ENCODE measurements around the gene NXPE3.

- no peak for TF ChIP-seq EZH2 (IDR thresholded peaks at IDR 0.05; ENCODE audit: borderline replicate concordance, low read depth, low read length, poor library complexity, severe bottlenecking)
- no peak for TF ChIP-seq CTCF (conservative IDR thresholded peaks at IDR 0.05; ENCODE audit: low read depth, low read length)
Measured at GRCh38 chr3:101791778-101792177, 12.8 kb downstream of the NXPE3 start.

Data from A673 (cell line).